Activated CD4-positive, CD25-positive, alpha-beta regulatory T cell treated with anti-CD3 and anti-CD28 coated beads, Interleukin-2, amount 50 U/mL, for 72 hours (primary cell): Measurements from ENCODE around the gene JMJD4.
A peak's percentile ranks its signal among the peaks of the same experiment; 100 is the strongest.

Experiments
- DNase-seq: peaks from one replicate; pipeline ENCODE4 v3.0.0; 2021

The JMJD4 gene

DNA sequence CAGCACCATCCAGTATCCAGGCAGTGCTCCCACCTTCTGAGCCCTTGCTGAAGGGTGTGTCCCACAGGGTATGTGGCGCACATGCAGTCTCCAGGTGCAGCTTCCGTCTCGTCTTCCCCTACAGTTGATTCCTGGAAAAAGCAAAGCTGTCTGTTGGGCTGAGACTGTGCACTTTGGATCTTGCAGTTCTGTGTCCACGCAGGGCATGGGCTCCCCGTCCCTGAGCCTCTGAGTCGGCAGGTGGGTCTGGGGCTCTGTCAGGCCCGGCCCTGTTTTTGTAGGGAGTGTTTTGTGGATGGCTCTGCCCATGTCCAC is 33.0 kb upstream of the JMJD4 start:
- no peak for DNase-seq

DNA sequence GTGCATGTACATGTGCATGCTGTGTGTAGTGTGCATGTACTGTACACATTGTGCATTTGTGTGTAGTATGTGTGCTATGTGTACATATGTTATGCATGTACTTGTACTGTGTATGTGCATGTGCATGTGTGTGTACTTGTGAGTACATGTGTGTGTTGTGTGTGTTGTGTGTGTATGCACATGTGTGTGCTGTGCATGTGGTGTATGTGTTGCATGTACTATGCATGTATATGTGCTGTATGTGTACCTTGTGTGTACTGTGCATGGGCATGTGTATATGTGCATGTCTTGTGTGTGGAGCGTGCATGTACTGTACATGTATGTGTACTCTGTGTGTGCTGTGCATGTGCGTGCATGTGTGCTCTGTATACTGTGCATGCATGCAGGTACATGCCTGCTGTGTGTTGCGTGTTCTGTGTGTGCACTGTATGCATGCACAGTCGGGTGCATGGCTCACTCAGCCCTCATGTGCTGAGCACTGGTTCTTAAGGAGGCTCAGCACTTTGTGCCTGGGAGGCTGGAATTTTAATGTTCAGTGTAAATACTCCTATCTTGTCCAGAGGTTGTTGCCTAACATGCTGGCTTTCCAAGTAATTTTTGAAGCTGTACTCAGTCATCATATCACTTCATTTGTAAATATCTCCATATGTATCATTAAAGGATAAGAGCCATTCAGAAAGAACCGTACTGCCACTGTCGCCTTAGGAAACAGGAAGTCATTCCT is 32.5 kb upstream of the JMJD4 start:
- no peak for DNase-seq

DNA sequence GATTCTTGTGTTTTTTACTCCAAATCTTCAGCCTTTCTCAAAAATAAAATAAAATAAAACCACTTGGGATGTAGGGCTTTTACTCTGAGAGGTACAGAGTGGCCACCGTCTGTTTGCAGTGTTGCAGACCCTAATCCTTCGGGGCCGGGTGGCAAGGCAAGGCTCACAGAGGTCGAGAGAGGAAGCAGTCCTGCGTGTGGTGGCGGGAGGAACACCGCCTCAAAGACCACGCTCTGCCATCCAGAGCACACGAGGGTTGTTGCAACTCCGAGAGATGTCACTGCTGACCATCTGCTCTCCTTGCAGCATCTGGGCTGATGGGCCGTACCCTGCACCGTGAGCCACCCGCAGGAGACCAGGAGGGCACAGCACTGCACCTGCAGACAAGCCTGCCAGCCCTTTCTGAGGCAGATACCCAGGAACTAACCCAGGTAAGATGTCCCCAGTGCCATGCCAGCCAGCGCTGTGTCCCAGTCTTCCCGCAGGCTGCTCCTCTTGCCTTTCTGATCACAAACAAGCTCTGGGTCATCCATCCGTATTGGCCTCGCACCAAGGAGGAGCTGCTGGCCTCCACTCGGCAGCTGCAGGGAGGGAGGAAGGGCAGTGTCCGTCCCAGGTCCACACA is 31.7 kb upstream of the JMJD4 start:
- no peak for DNase-seq

DNA sequence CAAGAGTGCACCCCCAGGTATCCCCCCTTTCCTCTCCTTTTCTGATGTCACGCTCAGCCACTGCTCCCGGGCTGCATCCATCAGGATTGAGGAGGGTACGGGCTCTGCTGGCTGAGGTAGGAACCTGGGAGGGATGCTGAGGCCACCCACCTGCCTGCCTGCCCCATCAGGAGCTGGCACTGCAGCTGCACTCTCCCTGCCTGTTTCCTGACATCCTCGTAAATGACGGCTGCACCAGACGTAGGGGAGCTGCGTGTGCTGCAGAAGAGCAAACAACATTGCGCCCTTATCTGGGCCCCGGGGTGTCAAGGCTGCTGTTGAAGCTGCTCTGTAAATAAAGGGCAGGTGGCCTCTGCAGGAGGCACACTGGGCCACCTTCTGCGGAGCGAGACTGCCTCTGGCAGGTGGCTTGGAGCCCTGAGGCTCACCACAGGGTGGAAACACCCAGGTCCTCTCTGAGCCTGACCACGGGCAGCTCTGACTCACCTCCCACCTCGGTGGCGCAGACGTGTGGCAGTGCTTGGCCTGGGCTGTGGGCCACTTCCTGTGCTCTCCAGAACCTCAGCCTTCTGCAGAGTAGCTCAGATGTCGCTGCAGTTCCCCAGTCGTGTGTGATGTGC is 31.0 kb upstream of the JMJD4 start:
- DNase-seq, result peak; percentile 75

DNA sequence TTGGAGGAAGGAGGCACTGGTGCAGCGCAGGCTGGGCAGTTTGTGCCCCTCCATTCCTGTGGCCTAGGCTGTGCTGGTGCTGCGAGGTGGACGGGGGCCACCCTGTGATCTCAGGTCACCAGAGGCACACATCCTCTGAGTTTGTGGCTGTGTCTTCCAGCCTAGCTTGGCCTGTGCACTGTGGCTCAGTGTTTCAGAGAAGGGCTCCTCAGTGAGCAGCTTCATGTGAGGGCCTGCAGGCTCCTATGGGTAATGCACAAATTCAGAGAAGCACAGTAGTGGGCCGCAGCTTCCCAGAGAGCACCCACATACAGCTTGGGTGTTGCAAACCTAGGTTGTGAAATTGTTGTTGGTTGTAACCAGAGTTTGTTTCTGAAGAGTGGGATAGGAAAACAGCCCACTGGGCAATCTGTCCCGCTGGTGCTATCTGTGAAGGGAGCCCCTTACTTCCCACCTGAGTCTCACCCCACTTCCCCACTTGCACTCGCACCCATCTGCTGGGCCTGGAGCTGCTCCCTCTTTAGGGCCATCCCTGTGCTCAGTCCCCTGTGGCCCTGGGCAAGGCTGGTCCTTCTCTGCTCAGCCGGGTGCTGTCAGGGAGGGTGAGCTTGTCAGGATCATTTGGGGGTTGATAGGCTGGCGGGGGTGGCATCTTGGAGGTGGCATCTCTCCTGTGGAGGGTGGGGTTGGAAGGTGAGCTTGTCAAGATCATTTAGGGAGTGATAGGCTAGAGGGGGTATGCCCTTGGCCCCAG is 30.3 kb upstream of the JMJD4 start:
- DNase-seq, result no peak

DNA sequence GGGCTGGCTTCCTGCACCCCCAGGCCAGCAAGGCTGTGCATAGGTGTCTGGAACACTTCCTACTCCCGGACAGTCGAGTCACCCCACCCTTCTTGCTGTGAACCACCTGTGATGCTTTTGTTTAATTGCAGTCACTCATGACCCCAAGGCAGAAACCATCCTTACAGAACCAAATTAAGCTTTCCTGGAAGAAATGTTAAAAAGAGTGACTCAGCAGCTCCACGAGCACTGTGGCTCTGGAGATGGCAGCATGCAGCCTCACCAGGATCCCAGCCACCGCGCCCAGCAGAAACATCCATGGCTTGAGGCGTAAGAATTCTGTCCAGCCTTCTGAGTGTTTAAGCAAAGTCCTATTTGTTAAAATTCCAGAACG is 28.9 kb upstream of the JMJD4 start:
- DNase-seq, result no peak

DNA sequence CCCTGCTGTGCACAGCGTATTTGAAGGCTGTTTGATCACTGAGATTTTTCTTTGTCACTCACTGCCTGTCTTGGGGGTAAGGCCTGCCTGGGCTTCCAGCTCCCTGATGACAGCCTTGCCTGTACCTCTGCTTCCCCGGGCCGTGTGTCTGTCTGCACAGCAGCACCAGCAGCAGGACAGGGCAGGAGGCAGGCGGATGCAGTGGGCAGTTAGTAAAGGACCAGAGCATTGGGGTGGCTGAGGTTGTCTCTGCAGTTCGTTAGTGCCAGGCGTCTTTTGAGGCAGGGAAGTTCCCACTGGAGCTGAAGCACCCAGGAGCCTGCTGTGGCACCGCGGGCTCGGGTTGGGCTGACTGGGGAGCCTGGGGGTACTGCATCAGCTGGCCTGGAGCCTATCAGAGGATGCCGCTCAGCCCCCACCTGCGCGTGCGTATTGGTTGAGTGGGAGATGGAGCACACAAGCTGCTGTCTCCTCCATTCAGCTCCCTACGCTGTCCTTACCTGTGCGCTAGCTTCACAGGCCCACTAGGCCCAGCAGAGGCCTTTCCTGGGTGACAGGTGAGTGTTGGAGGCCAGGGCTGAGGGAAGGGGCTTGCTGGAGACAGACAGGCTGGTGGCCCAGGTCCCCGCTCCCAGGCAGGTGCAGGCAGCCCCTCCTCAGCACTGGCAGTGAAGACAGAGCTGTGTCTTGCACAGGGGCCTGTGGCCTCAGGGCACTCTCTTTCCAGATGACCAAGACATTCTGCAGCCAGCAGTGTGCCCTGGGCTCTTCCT is 28.3 kb upstream of the JMJD4 start:
- no peak for DNase-seq

DNA sequence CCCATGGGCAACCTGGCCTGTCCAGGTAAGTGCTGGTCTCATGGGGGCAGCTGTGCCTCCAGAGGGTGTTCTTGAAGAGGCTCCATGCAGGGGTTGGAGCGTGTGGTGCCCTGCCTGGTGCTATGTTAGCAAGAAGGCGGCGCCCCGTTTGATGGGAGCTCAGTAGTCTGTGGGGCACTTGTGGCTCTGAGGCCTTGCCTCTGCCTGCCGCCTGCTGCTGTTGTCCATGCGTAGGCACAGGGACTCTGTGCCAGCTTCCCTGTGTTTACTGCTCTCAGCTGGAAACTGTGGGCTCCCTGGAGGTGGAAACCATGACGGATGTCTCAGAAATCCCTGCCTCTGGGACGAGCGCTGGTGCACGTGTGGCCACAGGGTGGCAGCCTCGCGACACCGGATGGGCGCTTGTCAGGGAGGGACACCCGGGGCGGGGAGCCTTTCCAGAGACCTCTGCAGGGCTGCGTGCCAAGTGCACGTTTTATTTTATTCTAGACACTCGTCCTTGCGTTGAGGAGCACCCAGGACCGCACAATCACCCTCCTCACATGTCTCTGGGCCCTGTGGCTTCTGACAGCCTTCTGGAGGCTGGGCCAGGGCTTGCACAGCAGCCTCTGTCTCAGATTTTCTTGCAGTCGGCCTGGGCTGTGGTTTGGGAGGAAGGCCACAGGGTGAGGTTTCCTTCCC is 27.3 kb upstream of the JMJD4 start:
- peak; percentile 82 for DNase-seq

DNA sequence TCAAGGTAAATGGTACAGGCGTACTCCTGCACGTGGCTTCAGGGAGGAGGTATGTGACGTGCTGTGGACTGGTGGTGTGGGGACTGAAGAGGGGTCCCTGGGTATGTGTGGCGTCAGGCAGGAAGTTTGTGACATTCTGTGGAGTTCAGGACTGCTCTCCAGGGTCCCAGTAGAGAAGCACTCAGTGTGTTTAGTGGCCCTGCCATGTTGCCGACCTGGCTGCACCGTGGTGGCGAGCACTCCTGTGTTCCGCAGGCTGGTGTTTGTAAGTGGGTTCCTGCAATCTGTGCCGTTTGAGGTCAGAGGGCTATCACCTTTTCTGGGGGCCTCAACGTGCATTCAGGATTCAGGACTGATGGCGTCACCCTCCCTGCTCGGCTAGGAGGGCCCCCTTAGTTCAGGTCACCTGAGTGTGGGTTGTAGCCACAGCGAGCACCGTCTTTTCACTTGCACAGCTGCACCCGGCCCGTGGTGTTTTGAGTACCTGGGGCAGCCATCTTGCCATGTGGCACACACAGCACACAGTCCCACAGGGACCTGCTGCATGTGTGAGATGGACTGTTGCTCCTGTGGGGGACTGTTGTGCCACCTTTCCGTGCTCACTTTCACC is 26.6 kb upstream of the JMJD4 start:
- no peak for DNase-seq

DNA sequence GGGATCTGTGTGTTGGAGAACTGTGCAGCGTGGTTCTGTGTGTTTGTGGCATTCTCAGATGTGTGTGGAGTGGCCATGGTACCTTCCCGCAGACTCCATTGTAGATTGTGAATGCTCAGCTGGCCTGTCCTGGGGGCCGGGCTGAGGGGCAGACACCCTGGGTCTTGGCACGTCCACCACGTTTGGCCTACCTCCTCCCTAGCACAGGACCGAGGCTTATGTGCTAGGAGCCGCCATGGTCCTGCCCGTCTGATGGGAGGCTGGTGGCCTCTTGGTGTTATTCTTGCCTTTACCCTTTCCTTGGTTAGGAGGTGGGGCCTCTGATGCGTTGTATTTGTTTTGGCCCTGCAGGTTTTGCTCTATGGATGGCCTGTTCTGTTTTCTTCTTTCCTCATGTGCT is 25.3 kb upstream of the JMJD4 start:
- no peak for DNase-seq

DNA sequence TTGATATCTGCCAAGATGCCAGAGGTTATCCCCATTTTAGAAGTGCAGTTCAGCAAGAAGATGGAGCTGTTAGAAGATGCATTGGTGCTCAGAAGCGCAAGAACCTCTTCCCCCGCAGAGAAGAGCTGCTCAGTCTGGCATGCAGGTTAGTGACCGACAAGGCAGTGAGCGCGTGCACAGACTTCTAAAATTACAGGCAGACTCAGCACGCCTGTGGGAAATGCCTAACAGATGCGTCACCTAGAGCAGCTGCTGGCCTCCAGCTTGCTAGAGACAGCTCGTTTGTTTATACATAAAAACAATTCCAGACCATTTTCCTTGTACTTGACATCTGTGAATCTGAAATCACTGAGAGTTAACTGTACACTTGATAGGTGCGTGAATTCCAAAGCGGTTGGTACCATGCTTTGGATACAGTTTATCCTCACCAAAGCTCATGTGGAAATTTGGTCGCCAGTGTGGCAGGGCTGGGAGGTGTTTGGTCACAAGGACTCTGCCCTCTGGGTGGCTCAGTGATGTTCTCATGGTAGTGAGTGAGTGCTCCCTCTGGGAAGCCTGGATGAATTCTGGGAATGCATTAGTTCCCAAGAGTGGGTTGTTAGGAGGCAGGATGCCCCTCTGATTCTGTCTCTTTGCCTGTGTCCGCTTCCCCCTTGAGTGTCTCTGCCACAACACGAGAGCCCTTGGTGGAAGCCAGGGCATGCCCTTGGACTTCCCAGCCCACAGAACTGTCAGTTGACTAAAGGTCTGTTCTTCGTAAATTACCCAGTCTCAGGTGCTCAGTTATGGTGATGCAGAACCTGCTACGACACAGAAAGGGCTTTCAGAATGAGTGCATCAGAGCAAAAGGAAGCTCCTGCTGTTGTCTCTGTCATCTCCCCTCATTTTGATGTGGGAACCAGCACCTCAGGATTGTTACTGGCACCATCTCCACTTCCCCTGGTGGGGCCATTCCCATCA is 24.5 kb upstream of the JMJD4 start:
- DNase-seq, result no peak

DNA sequence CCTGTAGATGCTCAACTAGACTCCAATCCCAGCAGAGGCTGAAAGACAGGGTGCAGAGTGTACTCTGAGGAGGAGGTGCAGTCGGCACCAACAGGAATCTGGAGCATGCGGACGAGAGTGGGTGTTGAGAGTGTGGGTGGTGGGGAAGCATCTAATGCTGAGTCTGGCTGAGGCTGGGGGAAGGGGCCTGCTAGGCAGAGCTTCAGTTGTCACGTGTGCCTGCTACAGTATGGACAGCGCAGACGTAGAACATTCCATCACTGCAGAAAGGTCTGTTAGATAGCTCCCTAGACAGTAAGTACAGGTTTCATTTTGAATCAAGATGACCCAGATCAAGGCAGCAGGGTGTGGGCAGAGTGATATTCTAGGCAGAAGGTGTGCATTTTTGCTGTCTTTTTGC is 23.3 kb upstream of the JMJD4 start:
- no peak for DNase-seq

DNA sequence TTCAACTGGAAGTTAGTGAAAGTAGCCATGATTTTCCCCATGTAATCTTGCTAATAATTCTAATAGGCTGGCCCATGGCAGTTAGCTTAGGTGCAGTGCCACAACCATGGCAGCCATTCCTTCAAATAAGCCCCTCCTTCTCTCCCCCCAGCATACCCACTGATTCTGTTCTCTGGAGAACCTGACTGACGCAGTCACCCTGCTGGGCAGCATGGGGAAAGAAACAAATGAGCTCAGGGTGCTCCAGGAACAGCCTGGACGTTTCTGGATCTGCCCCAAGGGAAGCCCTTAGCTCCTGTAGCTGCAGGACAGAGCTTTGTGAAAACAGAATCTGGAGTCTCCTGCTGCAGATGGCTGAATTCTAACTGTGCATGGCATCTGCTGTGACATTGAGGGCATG is 22.7 kb upstream of the JMJD4 start:
- no peak for DNase-seq

DNA sequence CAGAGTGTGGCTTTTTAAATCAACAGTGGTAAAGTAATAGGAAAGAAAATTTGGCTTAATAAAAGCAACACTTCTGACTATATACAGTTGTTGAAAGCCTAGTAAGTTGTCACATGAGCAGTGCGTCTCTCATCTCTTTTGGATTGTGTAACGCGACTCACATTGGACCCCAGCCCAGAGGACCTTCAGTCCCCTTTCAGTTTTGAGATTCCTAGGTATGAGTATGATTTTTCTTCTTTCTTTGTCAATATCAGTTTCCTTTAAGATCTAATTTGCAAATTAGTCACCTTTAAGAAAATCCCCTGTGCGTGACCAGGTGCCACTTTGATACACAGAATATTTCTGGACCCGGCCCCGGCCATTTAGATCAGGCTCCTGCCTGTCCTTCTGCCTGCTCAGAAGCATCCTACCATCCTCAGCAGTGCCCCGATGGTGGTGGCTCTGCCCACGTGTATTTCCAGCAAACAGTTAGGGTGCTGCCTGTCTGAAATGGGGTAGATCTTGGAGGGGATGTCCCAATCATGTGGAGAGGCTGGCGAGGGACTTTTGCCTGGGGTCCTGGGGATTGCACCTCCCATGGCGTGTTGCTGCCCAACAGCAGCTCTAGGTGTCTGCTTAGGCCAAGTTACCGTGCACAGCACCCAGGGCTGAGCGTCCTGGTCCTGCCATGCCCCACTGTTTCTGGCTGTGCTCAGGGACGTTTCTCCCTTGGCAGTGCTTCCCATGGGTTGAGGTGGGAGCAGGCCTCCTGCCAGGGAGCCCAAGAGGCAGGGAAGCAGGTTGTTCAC is 21.3 kb upstream of the JMJD4 start:
- no peak for DNase-seq

DNA sequence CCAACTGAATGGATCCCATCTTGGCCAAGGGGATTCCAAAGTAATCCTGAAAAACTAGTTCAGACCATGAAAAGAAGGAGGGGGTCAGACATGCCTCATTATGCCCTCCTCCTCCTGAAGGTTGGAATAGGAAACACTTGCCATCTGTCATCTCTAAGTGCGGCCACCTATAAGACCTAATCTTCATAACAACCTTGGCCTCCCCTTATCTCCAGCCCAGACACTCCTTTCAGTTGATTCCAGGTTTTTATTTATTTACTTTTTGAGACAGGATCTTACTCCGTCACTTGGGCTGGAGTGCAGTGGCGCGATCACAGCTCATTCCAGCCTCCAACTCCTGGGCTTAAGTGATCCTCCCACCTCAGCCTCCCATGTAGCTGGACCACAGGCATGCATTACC is 19.9 kb upstream of the JMJD4 start:
- no peak for DNase-seq

DNA sequence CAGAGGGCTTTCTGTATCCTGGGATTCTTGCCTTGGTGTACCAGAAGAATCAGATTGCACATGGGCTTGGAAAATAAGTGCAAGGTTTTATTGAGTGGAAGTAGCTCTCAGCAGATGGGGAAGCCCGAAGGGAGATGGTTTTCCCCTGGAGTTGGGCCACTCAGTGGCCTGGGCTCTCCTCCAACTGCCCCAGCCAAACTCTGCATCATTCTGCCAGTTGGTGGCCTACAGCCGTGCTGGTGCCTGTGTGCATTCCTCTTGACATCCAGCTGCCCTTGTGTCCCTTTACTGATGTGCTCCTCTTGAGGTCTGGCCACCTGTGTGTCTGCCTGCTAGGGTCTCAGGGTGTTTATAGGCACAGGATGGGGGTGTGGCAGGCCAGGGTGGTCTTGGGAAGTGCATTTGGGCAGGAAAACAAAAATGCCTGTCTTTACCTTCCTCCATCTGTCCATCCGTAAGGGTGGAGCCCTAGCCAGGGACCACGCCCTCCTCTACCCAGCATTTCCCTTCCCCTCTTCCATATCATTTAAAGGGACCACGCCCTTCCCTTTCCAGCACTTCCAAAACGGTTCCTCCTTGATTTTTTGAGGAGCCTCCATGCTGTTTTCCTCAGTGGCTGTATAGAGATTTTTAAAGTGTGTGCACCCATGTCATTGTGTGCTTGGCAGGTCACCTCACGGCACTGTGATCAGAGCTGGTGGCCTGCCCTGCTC is 19.1 kb upstream of the JMJD4 start:
- no peak for DNase-seq

DNA sequence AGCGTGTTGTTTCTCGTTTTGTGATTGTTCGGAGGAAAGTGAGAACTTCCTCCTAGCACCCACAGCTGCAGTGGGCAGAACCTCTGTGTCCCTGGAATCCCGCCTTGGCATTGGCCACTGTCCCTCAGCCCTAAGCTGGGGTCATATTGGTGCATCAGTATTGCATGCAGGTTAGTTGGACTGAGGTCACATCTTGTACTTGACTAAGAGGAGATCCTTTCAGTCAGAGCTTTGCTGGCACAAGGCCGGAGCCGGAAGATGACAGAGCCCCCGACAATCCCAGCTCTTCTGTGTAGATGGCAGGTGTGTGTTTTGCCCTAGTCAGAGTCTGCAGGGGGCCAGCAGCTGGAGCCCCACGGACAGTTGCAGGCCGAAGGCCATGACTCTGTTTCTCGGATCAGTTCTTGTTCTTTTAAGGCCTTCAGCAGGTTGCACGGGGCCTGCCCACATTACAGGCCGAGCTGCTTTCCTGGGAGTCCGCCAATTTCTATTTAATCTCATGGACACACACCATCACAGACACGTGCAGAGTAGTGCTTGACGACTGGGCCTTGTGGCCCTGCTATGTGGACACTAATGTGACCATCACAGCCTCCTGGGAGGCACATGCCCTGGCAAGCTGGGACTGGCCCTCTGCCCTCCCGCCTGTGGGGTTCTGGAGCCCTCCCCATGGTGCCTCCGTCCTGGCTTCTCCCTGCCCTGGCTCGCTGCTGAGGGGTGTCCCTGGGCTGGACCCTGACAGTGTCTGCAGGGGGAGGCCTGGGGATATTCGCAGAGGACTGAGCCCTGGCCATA is 15.0 kb upstream of the JMJD4 start:
- no peak for DNase-seq

DNA sequence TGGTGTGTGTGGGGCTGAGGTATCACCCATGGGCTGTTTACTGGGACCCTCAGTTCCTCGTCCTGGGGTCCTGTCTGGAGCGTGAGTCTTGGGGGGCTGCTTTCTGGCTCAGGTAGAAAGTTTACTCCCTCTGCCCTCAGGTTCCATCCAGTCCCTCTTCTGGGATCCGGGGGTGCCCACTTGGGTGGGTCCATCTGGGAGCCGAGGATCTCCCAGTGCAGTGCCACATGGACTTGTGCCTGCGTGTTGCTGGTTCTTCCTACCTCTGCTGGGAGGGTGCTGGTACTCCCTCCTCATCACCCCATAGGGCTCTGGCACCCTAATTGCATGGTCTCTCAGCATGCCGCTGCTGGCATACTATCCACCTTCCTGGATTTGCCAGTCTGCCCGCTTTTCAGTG is 14.1 kb upstream of the JMJD4 start:
- DNase-seq, result no peak
